CD4-positive, alpha-beta T cell treated with Interleukin-15 for 4 hours (primary cell): Measurements from ENCODE around the gene RIPPLY3.
"Not testable (repeated sequence)": the region's sequence is repeated elsewhere in the genome, so short reads cannot be mapped to it uniquely, and the experiment has no call there.

Experiments
- DNase-seq: peaks from one replicate; pipeline ENCODE4 v3.0.0-alpha.2; 2020; ENCODE audit warnings: low spot score

RIPPLY3 gene

DNA sequence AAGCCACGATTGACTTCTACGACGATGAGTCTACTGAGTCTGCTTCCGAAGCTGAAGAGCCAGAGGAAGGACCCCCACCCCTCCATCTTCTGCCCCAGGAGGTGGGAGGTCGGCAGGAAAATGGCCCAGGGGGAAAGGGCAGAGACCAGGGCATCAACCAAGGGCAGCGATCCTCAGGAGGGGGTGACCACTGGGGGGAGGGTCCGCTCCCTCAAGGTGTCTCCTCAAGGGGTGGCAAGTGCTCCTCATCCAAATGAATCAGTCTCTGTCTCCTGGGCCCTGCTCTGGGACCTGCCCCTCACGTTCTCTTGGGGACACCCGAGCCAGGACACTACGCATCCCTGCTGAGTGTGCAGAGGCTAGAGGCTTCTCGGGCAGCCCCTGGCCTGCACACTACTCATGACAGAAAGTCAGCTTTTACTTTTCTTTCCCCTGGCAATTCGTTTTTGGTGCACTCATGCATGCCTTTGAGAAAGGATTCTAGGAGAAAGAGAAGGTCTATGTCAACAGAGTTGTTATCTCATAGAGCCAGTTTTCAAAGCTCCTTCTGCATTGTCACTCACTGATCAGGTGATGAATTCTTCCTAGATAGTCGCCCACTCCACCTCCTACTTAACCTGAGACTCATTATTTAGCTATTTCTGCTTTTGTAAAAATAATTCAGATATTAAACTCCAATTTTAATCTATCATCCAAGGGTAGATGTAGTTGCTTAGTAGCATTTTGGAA lies 11.6 kb downstream of the RIPPLY3 start:
- DNase-seq, result no peak

- no peak for DNase-seq
Observed at GRCh38 chr21:37026499-37026898, 20.0 kb downstream of the RIPPLY3 start.

DNA sequence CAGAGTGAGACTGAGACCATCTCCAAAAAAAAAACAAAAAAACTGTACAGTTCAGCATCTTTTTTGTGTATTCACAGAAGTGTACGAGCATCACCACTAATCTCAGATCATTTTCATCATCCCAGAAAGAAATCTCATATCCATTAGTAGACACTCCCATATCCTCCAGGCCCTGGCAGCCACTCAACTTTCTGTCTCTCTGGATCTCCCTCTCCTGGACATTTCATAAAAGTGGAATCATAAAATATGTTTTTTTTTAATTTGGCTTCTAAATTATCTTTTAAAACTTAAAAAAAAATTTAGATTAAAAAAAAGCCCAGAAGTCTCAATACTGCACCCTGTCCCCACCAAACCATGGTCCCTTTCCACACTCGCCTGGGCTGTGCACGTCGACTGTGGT lies 22.1 kb downstream of the RIPPLY3 start:
- no peak for DNase-seq

GRCh38 chr21:37030864-37031263 lies 24.4 kb downstream of the RIPPLY3 start:
- DNase-seq, result no peak

GRCh38 chr21:37032293-37032692 lies 25.8 kb downstream of the RIPPLY3 start:
- no peak for DNase-seq

GRCh38 chr21:37032877-37033471 lies 26.5 kb downstream of the RIPPLY3 start:
- no peak for DNase-seq

DNA sequence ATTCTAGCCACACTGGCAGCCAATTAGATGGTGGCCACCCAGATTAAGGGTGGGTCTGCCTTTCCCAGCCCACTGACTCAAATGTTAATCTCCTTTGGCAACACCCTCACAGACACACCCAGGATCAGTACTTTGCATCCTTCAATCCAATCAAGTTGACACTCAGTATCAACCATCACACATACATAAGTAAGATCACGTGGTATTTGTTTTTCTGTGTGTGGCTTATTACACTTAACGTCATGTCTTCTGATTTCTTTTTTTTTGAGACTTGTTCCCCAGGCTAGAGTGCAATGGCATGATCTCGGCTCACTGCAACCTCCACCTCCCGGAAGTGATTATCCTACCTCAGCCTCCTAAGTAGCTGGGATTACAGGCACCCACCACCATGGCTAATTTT lies 27.9 kb downstream of the RIPPLY3 start:
- not testable (repeated sequence) for DNase-seq

DNA sequence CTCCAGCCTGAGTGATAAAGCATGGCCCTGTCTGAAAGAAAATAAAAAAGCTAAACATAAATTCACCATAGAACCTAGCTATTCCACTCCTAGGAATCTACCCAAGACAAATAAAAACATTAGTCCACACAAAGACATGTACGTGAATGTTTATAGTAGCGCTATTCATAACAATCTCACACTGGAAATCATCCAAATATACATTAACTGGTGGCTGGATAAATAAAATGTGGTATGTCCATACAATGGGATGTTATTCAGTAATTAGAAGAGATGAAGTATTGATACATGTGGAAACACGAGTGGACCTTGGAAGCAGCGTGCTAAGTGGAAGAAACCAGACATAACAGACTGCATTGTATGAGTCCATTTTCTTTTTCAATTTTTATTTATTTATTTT lies 29.7 kb downstream of the RIPPLY3 start:
- no peak for DNase-seq

- no peak for DNase-seq
Observed at GRCh38 chr21:37039411-37040075, 33.0 kb downstream of the RIPPLY3 start.

GRCh38 chr21:37040212-37040611 lies 33.7 kb downstream of the RIPPLY3 start:
- DNase-seq, result no peak

DNA sequence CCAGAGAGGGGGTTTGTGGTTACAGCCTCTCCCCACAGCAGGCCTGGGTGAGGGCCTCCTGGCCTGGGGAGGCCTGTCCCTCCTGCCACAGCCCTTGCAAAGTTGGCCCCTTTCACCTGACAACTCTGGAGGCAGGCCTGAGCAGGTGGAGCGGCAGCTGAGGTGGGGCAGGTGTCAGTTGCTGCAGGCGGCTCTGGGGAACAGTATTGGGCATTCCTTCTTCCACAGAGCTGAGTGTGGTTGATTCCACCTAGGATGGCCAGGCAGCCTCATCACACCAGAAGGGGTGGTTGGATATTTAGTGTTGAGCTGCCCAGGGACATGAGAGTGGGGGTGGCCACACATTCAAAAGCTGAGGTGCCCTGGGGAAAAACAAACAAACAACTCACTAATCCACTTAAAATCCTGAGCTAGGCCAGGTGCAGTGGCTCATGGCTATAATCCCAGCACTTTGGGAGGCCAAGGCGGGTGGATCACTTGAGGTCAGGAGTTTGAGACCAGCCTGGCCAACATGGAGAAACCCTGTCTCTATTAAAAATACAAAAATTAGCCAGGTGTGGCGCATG lies 35.3 kb downstream of the RIPPLY3 start:
- DNase-seq, result no peak

- no peak for DNase-seq
Observed at GRCh38 chr21:37043818-37044217, 37.3 kb downstream of the RIPPLY3 start.

DNA sequence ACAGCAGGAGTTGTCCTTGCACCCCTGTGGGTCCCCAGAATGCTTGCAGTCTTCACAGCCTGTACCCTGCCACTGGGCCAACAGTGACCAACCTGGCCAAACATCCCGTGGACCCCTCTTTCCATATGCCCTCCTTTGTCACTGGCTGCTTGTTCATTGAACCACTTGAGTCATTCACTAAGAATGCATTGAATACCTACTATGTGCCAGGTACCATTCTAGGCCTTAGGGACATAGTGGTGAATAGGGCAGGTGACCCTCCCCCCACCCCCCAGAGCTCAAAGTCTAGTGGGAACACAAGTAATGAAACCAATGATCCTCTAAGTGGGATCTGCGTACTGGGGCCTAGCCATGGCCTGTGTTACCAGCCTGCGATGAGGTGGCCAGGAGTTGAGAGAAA lies 38.1 kb downstream of the RIPPLY3 start:
- DNase-seq, result no peak

GRCh38 chr21:37045149-37045548 lies 38.6 kb downstream of the RIPPLY3 start:
- no peak for DNase-seq

DNA sequence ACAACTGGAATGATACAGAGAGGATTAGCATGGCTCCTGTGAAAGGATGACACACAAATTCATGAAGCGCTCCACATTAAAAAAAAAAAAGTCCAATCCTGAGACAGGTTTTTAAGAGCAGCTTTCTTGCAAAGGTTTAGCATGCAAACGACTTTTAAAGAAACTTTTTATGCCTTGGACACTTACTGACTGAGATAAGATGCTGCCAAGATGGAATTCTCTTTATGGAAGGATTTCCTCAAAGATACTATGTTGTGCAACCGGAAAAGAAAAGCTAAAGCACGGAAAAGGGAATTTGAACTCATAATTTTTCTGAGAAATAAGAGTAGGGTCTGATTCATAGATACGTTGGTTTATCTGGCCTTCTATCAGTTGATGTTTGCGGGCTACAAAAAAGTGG lies 39.1 kb downstream of the RIPPLY3 start:
- no peak for DNase-seq

DNA sequence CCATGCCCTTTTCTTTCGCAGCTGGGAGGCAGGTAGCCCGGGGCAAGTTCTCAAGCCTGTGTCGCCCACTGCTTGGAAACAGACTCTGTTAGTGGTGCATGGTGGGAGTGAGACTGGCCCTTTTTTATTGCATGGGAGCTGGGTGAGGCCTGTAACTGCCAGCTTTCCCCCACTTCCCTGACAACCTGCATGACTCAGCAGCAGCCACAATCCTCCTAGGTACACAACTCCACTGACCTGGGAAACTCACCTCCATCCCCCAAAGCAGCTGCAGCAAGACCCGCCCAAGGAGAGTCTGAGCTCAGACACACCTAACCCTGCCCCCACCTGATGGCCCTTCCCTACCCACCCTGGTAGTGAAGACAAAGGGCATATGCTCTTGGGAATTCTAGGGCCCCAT lies 40.6 kb downstream of the RIPPLY3 start:
- DNase-seq, result no peak

GRCh38 chr21:37049741-37050140 lies 43.2 kb downstream of the RIPPLY3 start:
- DNase-seq, result not testable (repeated sequence)

GRCh38 chr21:37055271-37055855 lies 48.9 kb downstream of the RIPPLY3 start:
- DNase-seq, result no peak

GRCh38 chr21:37057614-37058013 lies 51.1 kb downstream of the RIPPLY3 start:
- no peak for DNase-seq

DNA sequence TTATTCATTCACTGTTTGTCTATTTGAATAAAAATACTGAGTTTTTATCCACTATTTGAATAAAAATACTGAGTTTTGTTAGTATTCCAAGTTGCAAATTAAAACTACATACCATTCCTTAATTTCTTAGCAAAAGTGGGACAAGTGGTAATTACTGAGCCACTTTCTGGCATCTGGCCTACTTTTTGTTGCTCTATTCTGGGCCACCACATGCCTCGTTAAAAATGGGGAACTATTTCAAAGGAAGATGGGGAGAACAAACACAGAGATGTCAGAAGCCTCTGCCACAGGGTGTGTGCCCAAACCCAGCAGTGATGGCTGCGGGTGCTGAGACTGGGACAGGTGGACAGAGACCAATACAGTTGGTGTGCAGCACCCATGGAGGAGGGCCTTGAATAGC lies 51.8 kb downstream of the RIPPLY3 start:
- no peak for DNase-seq

DNA sequence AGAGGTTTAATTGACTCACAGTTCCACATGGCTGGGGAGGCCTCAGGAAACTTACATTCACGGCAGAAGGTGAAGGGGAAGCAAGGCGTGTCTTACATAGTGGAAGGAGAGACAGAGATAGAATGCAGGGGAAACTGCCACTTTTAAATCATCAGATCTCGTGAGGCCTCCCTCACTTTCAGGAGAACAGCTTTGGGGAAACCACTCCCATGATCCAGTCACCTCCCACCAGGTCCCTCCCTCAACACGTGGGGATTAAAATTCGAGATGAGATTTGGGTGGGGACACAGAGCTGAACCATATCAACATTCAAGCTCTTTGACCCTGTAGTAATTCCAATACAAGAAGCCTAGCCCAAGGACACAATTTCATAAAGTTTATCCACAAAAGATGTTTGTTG lies 52.7 kb downstream of the RIPPLY3 start:
- no peak for DNase-seq

DNA sequence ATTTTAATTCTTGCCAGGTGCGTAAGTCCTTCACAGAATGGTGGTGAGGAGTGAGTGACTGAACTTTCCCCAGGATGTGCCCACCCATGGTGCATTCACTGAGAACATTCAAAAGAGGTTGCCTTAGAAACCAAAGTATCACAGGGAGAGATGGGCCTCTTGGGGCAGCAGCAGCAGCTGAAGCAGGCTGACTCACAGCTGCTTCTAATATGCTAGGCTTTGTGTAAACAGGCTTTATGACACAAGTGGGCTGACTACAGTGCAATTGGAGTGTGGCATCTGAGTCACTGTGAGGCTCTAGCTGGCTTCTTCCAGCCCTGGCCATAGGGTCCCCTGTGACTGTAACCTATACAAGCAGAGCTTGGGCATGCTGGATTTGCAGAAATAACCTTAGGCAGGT lies 53.8 kb downstream of the RIPPLY3 start:
- no peak for DNase-seq
